DMS 273 treated with DMSO at 0.1 percent for 48 hours (cell line): Measurements from ENCODE around the gene TRAP1.

Experiments used
- DNase-seq: peaks from one replicate; lab custom pipeline; 2025; lab: John Stamatoyannopoulos, UW

Gene TRAP1

DNA sequence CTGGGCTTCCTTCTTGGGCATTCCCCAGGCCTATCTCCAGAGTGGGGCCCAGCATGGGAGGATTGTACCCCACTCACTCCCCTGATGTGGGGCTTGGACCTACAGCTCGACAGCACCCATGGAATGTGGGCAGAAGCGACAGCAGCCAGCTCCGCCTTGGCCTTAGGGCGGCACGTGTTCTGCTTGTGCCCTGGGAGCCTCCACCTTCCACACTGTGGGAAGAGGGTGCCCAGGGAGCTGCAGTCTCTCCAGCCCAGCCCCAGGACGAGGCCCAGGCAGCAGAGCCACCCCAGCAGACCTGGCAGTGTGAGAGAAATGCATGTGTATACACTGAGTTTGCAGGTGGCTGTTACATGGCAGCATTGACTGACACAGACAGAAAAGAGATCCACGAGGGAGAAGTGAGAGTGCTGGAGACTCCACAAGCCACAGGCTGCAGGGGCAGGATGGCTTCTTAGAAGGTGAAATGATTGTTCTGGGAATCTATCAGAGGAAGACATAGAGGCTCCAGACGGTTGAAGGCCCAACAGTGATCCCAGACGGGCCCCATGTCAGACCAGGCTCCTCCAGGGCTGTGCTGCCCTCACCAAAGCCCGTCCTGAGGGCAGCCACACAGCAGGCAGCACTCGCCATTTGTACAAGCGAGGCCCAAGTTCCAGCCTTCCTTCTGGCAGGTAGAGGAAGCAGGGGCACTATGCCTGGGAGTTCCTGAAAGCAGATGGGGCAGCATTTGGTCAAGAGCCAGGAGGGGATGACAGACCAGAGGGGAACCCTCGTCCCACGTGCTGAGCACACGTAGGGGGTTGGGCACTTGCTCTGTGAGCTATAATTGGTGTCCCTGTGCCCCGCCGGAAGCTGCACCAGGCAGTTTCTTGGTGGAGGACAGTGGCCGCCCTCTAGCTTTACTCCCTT lies 65.6 kb downstream of the TRAP1 start:
- DNase-seq: no peak

DNA sequence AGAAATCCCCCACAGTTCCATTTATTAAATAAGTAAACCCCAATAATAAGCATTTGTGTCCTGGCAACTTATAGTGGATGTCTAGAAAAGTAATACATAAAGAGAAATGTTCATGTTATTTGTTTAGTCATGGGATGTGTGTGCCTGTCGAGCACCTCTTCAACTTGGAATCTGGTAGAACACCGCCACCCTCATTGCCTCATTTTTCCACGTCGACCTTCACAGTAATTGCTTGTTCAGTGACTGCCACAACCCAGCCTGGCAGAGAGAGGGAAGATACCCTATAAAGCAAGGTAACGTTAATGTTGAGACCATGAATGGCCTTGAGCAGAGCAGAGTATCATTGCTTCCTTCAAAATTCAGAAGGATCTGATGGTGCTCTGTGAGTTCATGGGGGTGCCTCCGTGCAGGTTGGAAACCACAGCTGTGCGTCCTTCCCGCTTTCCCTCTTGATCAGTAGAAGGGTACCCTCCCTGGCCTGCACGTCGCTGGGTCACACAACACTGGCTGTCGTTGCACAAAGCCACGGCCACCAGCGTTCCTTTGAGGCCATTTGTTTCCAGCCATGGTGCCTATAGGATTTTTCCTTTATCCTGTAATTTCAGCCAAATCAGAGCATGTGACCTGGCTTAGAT lies 66.6 kb downstream of the TRAP1 start:
- DNase-seq: no peak

DNA sequence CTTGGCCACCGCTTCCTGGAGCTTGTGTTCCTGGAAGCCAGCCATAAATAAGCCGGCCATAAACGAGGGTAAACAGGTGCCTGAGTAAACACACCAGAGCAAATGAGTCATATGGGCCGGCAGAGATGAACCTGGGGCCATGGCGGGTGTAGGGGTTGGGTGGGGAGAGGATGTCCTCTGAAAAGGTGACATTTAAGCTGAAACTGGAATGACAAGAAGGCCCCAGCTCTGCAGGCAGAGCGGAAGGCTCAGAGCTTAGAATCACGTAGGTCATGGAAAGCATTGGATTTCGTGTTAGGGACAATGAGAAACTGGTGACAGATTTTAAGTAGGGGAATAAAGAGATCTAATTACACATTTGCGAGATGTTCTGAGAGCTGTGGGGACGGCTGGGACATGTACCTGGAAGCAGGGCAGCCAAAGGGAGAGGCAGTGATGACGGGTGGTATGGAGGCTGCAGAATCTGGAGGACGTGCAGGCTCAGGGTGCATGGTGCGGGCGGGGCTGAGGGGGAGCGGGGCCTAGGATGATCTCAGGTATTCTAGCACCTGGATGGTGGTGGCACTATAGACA lies 70.9 kb downstream of the TRAP1 start:
- DNase-seq: no peak

DNA sequence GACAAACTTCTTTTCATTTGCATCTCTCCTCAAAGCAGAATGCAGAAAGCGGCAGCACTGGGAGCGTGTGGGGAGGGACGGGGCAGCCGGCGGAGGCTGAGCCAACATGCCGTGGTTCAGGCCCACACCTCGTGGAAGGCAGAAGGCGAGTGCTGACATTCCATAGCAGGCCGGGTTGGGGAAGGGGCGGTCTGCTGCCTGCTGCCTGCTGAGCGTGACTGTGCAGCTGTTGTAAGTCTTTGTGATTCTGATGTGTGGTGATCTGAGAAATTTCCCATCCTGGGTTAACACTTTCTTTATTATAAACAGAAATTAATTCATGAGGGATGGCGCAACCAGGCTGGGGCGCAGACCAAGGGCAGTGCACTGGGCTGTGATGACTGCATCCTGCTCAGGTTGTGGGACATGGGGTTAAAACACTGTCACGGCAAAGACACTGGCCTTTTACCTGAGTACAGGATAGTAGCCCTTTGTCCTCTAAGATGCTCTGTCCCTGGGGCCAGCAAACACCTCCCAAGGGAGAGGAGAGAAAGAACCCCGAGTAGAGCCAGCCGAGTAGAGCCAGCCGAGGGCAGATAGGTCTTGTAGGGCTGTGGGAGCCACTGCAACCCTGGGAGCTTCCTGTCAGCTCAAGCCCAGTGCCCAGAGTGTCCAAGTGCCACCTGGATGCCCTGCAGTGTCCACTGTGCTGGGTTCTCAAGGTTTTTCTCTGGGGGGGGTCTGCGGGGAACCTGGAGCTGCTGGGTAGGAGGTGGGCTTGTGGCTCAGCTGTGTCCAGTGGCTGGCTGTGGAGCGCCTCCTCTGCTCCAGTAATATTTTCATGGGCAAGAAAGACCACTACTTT lies 71.6 kb downstream of the TRAP1 start:
- no peak for DNase-seq

DNA sequence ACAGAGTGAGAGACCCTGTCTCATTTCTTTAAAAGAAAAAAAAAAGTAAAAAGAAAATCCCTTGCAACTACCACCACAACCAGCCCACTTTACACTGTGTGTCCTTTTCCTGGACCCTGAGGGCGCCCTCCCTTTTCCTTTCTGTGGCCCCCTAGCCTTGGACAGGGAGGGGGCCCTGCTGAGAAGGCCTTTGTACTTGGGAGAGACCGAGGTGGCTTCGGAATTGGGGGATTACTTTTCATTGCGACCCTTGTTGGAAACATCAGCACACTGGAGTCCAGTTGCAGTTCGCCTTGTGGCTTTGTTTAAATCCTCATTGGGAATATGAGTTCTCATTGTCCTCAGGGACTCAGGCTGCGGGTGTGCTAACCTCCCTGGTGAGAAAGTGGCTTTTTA lies 72.2 kb downstream of the TRAP1 start:
- no peak for DNase-seq

DNA sequence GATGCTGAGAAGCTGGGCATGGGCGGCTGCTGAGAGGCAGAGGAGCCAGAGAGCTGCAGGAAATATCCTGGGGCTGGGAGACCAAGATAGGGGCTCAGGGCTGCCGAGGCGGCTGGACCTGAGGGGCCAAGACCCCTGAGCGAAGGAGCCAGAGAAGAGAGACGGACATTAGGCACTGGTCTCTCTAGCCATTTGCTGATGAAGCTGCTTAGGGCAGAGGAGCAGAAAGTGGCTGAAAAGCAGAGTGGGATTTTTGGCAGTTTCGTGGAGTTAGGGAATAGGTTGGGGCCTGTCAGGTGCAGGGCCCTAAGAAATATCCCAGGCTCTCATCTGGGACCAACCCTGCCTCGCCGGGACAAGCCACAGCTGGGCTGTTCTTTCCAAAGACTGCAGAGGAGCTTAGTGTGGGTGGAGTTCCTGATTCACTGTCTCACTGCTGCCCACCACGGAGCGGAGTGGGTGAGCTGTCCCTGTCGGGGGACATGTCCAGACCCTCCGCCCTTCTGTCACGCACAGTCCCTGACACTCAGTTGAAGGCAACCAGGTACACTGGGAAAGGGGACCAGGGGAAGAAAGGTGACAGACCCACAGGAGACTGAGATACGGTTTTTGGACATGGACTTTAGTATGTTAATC lies 74.1 kb downstream of the TRAP1 start:
- DNase-seq: no peak

DNA sequence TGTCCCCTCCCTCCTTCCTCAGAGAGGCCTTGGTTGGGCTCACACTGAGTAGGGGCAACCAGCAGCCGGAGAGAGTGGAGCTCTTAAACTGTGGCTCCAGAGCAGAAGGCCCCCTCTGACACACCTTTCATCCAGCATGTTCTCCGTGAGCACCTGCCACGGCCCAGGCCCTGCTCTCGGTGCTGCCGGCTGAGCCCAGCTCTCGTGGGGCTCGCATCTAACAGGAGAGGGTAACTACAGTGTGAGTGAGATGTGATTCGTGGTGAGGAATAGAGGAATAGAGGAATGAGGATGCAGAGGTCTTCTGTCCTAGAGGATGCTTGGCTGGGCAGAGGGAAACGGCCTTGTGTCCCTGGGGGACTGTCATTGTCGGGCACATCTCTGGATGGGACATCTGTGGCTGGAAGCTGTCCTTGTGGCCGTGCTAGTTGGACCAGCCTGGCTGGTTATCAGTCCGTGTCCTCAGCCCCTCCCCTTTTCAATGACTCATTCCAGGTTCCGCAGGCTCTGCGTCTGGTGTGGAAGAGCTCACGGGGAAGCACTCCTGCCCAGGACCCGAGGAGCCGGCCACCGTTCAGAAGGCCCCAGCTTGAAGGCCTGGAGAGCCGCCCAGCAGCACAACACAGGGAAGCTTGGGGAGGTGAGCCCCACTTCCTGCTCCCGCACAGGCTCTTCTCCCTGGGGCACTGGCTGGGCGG lies 74.8 kb downstream of the TRAP1 start:
- no peak for DNase-seq

DNA sequence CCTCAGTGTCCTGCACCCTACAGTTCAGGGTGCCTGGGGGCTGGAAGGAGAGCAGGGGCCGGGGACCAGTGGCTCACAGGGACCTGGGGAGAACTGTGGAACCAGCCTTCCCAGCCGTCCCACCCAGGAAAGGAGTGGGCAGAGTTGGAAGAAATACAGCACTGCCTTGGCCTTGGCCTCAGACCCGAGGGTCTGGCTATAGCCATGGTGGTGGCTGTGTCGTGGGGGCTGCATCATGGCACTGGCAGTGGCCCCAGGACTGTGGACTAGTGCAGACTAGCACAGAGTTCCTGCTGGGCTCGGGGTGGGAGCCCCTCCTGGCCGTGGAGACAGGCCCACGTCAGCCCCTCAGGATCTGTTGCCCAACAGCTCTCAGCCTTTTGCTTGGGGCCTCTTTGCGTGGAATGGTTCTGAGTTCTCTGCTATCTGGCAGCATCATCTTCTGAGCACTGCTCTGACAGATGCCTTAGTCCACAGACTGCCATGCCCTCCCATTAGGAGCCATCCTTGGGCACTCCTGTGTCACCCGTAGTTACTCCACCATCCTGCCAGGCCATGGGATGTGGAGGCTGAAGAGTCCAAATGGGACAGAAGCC lies 75.4 kb downstream of the TRAP1 start:
- DNase-seq: no peak

DNA sequence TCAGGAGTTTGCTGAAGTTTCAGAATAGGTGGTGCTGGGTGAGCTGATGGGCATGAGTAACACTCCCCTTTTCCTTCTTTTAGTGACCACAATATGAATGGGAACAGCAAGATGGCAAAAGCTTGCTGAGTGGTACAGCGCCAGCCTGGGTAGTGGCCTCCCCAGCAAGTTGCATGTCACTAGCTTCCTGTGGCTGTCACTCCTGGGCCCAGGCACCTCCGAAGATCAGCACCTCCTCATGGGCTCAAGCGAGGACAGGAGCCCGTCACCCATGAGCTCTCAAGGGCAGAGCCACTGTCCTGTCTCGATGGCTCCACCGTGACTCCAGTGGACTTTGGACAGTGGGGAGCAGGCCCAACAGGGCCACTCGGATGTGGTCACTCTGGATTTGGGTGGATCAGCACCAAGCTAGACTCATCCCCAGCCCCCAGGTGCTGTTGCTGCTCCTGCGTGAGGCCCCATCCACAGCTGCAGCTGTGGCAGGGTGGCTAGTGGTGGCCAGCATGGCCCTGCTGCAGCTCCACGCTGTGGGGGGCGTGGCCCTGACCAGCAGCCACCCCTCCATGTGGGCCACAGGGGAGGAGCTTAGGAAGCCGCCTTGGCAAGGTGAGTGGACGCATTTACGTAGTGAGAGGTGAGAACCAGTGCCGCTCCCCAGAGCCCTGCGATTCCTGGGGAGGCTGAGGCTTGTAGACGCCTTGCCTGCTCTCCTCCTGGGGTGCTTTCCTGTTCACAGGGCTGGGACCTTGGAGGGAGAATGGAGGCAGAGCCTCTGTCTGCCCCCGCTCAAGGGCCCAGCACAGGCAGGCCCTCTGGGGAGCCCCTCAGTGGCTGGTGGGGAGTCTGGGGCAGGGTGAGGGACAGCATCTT lies 76.5 kb downstream of the TRAP1 start:
- no peak for DNase-seq

DNA sequence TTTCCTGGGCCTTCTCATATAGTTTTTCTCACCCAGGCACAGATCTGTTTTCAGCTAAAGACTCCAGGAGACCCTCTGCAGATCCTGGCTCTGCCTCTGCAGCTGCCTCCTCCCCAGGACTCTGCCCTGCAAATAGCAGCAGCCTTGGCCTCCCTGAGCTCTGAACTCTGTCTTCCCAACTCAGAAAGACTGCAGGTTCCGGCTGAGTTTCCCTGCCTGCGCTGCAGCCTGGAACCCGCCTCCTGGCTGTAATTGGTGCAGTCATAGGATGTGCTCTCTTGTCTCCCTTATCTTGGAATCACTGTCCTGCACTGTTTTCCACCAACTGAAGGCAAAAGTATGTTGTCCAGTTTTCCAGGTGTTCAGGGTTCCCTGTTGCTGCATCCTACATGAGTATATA lies 77.1 kb downstream of the TRAP1 start:
- DNase-seq: no peak

DNA sequence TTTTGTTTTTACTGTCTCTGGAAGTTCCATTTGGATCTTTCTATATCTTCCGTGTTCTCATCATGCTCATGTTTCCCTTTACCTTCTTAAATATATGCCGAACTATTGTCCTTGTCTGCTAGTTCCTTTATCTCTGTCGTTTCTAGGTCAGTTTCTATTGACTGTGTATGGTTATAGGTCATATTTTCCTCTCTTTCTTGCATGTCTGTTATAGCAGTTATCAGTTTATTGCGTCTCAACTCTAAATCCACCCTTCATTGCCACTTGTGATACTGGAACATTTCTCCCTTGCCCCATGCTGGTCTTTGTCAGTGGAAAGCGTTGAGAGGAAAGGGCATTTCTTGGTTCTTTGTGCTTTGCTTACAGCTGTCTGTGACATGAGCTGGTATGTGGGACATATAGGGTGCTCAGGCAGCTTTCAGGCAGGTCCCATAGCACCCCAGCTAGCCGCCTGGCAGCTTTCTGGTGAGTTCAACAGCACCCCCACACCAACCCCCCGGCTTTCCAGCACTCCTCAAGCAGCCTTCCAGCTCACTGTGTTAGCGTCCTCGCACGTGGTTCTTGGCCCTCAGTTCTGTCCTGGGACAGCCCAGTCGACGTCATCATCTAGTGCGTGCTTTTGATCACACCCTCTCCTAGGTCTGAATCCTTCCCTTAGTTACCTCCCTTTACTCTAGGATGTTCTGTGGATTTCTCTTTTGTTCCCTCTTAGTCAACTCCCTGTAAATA lies 78.2 kb downstream of the TRAP1 start:
- no peak for DNase-seq

DNA sequence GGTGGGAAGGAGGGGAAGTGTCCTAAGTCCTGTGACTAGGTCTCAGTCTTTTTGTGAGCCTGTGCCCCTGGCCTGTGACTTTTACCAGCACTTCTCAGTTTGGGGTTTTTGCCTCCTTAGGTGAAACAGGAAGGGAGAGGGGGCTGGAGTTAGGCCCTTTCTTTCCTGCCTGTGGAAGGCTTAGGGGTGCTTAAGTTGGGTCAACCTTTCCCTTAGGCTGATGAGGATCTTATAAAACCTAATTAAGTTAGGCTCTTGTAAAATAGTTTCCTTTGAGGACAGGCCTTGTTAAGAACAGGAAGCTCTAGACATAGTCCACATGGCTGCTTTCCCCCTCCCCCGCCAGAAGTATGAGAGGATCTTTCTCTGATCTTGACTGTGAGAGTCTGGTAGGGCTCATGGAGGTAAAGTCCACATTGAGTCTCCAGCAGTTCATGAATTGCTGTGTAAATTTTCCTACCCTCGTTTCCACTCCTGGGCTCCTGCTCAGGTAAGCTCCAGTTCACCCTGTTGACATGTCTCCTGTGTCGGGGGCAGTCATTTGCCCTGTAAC lies 79.9 kb downstream of the TRAP1 start:
- no peak for DNase-seq

DNA sequence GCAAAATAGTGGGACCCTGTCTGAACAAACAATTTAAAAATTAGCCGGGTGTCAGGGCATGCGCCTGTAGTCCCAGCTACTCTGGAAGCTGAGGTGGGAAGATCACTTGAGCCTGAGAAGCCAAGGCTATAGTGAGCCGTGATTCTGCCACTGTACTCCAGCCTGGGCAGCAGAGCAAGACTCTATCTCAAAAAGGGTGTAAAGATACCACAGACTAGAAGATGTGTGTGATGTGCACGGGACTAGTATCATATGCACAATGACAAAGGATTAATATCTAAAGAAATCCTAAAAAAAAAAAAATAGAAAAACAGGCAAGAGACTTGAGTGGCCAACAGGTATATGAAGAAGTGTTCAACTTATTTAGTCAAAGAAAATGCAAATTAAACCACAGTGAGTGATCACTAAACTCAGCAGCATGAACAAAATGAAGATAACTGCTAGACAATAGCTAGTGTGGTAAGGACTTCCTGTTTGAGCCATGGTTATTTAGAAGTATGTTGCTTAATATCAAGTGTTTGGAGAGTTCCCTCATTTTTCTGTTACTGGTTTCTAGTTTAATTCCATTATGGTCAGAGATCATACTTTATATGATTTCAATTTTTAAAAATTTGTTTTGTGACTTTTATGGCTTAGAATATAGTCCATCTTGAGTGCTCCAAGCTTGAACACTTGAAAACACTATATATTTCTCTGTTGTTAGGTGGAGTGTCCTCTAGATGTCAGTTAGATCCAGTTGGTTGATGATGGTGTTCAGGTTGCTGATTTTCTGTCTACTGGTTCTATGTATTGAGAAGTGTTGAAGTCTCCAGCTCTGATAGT lies 91.2 kb downstream of the TRAP1 start:
- DNase-seq: no peak

DNA sequence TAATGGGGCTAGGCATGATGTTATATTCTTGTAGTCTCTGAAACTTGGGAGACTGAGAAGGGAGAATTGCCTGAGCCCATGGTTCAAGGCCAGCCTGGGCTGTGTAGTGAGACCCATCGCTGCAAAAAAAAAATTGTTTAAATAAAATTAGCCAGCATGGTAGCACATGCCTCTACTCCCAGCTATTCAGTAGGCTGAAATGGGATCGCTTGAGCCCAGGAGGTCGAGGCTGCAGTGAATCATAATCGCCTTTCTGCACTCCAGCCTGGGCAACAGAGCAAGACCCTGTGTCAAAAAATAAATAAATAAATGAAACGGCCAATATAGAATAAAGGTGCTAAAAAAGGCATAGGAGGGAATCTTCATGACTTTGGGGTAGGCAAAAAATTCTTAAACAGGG lies 92.0 kb downstream of the TRAP1 start:
- DNase-seq: no peak

DNA sequence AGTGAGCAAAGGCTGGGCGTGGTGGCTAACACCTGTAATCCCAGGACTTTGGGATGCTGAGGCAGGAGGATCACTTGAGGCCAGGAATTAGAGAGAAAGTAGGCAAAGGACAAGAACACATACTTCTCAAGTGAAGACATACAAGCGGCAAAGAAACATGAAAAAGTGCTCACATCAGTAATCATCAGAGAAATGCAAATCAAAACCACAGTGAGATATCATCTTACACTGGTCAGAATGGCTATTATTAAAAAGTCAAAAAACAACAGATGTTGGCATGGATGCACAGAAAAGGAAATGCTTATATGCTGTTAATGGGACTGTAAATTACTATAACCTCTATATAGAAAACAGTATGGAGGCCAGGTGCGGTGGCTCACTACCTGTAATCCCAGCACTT lies 93.7 kb downstream of the TRAP1 start:
- DNase-seq: no peak

DNA sequence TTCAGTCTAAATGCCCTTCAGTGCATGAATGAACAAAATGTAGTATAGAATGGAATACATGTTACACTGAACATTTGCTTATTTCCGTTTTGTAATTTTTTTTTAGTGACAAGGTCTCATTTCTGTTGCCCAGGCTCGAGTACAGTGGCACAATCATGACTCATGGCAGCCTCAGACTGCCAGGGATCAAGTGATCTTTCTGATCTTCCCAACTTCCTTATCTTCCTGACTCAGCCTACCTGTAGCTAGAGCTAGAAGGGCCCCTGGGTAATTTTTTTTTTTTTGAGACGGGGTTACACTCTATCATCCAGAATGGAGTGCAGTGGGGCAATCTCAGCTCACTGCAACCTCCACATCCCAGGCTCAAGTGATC lies 98.6 kb downstream of the TRAP1 start:
- no peak for DNase-seq

DNA sequence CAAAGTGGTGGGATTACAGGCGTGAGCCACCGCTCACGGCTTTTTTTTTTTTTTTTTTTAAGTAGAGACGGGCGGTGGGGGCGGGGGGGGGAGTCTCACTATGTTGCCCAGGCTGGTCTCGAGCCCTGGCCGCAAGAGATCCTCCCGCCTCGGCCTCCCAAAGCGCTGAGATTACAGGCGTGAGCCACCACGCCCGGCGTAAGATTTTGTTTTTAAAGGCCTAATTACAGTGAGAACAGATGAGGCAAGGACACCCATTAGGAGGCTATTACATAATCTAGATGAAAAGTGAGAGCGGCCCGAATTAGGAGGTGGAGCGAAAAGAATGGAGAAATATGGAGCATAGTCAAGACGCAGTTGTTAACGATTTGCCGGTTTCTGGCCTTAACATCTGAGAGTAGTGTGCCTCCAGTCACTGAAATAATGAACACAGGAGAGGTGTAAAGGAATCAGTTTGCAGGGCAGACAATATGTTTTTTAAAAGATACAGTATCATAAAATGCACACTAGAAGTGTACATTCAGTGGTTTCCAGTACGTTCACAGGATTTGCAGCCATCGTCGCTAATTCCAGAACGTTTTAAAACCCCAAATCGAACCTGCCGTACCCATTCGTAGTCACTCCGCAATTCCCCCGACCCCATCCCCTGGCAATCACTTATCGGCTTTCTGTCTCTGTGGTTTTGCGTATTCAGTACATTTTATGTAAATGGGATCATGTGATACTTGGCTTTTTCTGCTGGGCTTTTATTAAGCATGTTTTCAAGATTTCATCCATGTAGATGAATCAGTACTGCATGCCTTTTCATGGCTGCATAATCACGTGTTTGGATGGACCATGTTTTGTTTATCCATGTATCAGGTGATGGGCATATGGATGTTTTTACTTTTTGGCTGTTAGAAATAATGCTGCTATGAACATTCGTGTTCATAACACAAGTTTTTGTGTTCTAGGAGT lies 104.5 kb downstream of the TRAP1 start:
- no peak for DNase-seq
